GM18909 (cell line): ENCODE data around the gene PRTG.

Experiments
- ATAC-seq: cut with Tn5 transposase; IDR thresholded peaks from one replicate; pipeline ENCODE4 v1.9.1; 2021; ENCODE audit warnings: mild to moderate bottlenecking; ENCODE audit not compliant: unreplicated experiment, poor library complexity

PRTG gene

GRCh38 chr15:55587321-55588069 lies 155.5 kb downstream of the PRTG start:
- ATAC-seq, result no peak

GRCh38 chr15:55586808-55587207 lies 156.1 kb downstream of the PRTG start:
- ATAC-seq, result no peak

DNA sequence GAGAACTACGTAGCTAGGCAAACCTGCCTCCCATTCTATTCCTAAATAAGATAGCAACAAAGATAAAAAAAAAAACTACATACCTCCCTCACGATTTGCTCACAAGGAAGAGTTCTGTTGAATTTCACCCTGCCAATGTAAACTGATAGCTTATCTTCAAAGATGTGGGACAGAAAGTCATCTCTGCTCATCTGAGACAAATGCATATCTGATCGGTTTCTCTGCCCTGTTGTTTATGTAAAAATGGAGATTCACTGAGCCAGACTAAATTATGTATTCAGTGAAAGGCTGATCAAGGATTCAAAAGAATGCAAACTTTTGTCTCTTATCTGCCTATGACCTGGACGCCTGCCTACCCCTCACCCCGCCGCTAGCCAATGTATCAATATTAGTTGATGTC lies 166.0 kb downstream of the PRTG start:
- ATAC-seq, result no peak

DNA sequence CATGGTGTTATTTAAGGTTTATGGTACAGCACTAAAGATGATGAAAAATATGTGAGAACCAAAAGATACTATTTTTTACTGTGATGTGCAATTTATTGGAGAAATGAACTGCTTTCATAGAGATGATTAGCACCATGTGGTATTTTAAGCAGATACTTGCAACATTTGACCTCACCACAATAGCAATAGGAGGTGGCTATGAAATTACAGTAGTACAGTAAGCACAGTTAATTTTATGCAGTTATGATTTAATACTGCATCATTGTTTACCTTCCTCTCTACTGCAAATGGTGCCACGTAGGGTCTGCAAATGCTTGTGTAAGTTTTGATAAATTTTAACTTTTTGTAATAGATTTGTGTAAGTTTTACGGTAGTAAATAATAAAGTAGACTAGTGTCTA lies 168.9 kb downstream of the PRTG start:
- ATAC-seq, result no peak

DNA sequence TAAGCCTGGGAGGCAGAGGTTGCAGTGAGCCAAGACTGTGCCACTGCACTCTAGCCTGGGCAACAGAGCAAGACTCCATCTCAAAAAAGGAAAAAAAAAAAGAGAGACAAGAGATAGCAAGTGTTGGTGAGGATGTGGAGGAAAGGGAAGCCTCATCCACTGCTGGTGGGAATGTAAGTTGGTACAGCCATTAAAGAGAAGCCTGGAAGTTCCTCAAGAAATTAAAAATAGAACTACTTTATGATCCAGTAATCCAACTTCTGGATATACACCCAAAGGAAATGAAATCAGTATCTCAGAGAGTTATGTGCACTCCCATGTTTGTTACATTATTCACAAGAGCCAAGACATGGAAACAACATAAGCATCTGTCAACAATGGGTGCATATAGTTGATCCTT lies 169.7 kb downstream of the PRTG start:
- ATAC-seq, result no peak

DNA sequence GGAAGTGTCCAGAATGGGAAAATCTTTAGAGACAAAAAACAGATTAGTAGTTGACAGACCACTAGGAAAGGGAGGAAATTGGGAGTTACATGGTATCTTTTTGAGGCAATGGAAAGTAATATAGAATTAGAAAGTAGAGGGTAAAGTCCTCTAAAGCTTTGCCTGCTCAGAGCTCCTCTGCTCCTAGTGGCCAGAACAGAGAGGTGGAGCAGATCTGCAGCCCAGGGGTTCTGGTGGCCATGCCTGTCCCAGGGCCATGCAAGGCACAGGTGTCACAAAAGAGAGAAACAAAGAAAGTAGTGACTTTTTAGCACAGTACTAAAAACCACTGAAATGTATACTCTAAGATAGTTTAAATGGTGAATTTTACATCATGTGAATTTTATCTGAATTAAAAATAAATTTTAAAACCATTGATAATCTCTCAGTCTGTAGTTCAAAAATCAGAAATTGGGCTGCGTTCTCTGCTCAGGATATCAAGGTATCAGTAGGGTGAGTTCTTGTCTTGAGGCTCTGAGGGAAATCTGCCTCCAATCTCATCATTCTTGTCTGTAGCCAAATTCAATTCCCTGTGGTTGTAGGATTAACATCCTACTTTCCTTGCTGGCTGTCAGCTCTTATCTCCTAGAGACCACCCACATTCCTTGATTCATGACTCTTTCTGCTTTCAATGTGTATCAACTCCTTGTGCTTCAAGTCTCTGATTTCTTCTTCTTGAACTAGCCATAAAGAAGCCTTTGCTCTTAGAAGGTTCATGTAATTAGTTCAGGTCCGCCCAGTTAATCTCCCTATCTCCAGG lies 178.4 kb downstream of the PRTG start:
- no peak for ATAC-seq

- ATAC-seq, result no peak
Measured at GRCh38 chr15:55562601-55563000, 180.4 kb downstream of the PRTG start.
